Body of pancreas (tissue), 4 donors: ENCODE data around the gene API5. TPM values are rescaled to one million over a fixed set of nuclear protein-coding genes. Genes with fewer than 3 reads are reported as not detected.

ENCODE experiments used
- ATAC-seq: fragments of 150-250 bp; one replicate; pipeline ENCODE4 v1.9.1; 2016
- DNase-seq, 4 donors: peaks; one replicate each; pipeline ENCODE4 v3.0.0-alpha.2; 2019
- H3K27ac ChIP-seq, 4 donors: fragments of 200-600 bp; sonication (generic); 1 replicate in 3 of 4; 2 replicates in 1 of 4; pipeline versions ENCODE4 v1.5.1 to v1.6.1; 2016 to 2019; ENCODE audit warnings: mild to moderate bottlenecking in 1 of 4, mixed read lengths in 1 of 4, moderate library complexity in 1 of 4
- H3K27me3 ChIP-seq, 2 donors: fragments of 200-600 bp; sonication (generic); one replicate each; pipeline ENCODE4 v1.6.0; 2016; ENCODE audit warnings: mild to moderate bottlenecking in 1 of 2
- H3K36me3 ChIP-seq, 2 donors: fragments of 200-600 bp; sonication (generic); replicated peaks in 1 of 2; 2 replicates each; pipeline ENCODE4 v1.5.1; 2016; ENCODE audit warnings: low read depth in 2 of 2; ENCODE audit not compliant: insufficient read depth in 1 of 2
- H3K4me1 ChIP-seq: fragments of 200-600 bp; sonication (generic); one replicate; pipeline ENCODE4 v1.6.0; 2016
- H3K4me3 ChIP-seq, 2 donors: fragments of 200-600 bp; sonication (generic); 1 replicate in 1 of 2; 2 replicates in 1 of 2; pipeline ENCODE4 v1.5.1; 2016 to 2019
- H3K9me3 ChIP-seq, 3 donors: fragments of 200-600 bp; sonication (generic); 1 replicate in 2 of 3; 2 replicates in 1 of 3; pipeline ENCODE4 v1.5.1; 2016
- POLR2A ChIP-seq, 3 donors: fragments of 450-650 bp; IDR thresholded peaks; one replicate each; pipeline ENCODE4 v1.6.1; 2016; ENCODE audit warnings: antibody characterized with exemption in 3 of 3, mild to moderate bottlenecking in 2 of 3
- WGBS, 2 donors: methylation state at CpG; one replicate each; pipeline ENCODE4 v1.1.5; 2017; 5-methylcytosine and 5-hydroxymethylcytosine counted together
- intact Hi-C: fragments of 100-400 bp; cut with DNase I; formaldehyde crosslinking; loops from one replicate; pipeline ENCODE4 v1.15.1; 2023
- total RNA-seq, 2 donors: library from RNA; depleted of rRNA; stranded (reverse); fragments of >200 nt; gene quantifications; one replicate each; pipeline ENCODE4 v1.1.0, GENCODE V29; 2016
- TF ChIP-seq, protein P1 (sequence below), 7 experiments: fragments of 450-650 bp in 4 of 7; fragments of 200-600 bp in 3 of 7; sonication (generic) in 3 of 7; IDR thresholded peaks; one replicate each; pipeline ENCODE4 v1.5.1; 2016 to 2019; ENCODE audit warnings: antibody characterized with exemption in 7 of 7

The API5 gene
- total RNA-seq, 2 donors from 2014 or later = 32.7 to 45.8 TPM

DNA sequence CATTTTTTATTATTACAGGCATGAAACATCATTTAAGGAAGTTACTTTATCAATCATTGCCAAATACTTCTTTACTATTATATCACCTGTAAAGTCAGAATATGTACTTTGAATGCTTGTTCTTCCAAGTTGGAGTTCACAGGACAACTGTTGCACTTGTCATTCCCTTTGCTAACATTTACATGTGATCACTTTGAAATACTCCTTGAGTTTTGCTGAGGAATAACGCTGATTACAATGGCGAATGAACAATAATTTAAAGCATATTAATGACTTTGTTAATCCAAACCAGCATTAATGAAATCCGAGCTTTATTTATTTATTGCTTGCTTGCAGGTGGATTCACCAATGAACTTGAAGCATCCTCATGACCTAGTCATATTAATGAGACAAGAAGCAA lies 67.1 kb downstream of the API5 start:
- Histone ChIP-seq H3K4me1 (peaks cover 31% of the 10 kb centered on the region), H3K27ac (no peak overlapping the region), H3K4me3 (no peak overlapping the region), H3K27me3 (no peaks in the 10 kb centered on the region), H3K36me3 (no peaks in the 10 kb centered on the region), H3K9me3 (no peaks in the 10 kb centered on the region)
- TF ChIP-seq, protein P1, sequence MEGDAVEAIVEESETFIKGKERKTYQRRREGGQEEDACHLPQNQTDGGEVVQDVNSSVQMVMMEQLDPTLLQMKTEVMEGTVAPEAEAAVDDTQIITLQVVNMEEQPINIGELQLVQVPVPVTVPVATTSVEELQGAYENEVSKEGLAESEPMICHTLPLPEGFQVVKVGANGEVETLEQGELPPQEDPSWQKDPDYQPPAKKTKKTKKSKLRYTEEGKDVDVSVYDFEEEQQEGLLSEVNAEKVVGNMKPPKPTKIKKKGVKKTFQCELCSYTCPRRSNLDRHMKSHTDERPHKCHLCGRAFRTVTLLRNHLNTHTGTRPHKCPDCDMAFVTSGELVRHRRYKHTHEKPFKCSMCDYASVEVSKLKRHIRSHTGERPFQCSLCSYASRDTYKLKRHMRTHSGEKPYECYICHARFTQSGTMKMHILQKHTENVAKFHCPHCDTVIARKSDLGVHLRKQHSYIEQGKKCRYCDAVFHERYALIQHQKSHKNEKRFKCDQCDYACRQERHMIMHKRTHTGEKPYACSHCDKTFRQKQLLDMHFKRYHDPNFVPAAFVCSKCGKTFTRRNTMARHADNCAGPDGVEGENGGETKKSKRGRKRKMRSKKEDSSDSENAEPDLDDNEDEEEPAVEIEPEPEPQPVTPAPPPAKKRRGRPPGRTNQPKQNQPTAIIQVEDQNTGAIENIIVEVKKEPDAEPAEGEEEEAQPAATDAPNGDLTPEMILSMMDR (IDR thresholded peaks at IDR 0.05) = no peak
- TF ChIP-seq POLR2A (IDR thresholded peaks at IDR 0.05) = no peak
- no peak for ATAC-seq
- no peak for DNase-seq
- intact Hi-C loops = no loop called here
- 79 to 89% methylated on average over 3 of the region's 3 CpGs for WGBS, 2 donors

DNA sequence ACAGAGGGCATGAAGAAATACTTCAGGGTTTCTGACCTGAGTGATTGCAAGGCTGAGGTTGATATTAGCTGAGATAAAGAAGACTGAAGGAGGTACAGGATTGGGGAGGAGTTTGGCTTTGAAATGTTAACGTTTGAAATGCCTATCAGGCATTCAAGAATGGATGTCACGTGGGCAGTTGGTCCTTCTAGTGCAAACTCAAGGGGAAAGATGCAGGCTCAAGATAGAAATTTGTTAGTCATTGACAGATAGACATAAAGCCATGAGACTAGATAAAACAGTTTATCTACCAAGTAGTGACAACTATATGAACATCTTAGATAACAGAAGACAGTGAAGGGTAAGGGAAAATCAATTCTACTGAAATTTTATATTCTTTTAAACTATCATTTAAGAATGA lies 70.0 kb downstream of the API5 start:
- 56 to 58% methylated on average over 2 of the region's 2 CpGs for WGBS, 2 donors

DNA sequence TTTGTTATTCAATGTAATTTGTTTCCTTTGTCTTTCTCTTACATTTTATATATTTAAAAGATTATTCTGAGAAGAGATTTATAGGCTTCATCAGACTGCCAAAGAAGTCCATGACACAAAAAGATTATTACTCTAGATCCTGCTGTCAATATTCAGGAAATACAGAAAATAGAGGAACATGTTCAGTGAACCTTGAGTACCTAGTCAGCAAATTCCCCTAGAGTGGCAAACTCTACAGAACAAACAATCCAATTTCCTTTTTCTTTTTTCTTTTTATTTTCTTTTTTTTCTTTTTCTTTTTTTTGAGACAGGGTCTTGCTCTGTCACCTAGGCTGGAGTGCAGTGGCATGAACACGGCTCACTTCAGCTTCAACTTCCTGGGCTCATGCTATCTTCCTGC lies 70.8 kb downstream of the API5 start:
- Histone ChIP-seq H3K4me1 (peaks cover 16% of the 10 kb centered on the region), H3K27me3 (no peaks in the 10 kb centered on the region), H3K27ac (no peak overlapping the region), H3K9me3 (no peaks in the 10 kb centered on the region), H3K36me3 (no peaks in the 10 kb centered on the region), H3K4me3 (no peak overlapping the region)
- intact Hi-C loops = no loop called here
- DNase-seq (no peak), ATAC-seq (no peak)
- 93 to 100% methylated on average over 1 of the region's 1 CpG for WGBS, 2 donors
- TF ChIP-seq, protein P1 (IDR thresholded peaks at IDR 0.05) = no peak
- TF ChIP-seq POLR2A (IDR thresholded peaks at IDR 0.05) = no peak

More for the DNA sequence above, 70.0 kb downstream of the API5 start:
- Histone ChIP-seq H3K4me3 (no peak overlapping the region), H3K4me1 (peaks cover 24% of the 10 kb centered on the region), H3K27me3 (no peaks in the 10 kb centered on the region), H3K9me3 (no peaks in the 10 kb centered on the region), H3K36me3 (no peaks in the 10 kb centered on the region), H3K27ac (no peak overlapping the region)
- intact Hi-C loops = no loop called here
- no peak for ATAC-seq
- no peak for DNase-seq
- TF ChIP-seq, protein P1 (IDR thresholded peaks at IDR 0.05) = no peak
- TF ChIP-seq POLR2A (IDR thresholded peaks at IDR 0.05) = no peak

DNA sequence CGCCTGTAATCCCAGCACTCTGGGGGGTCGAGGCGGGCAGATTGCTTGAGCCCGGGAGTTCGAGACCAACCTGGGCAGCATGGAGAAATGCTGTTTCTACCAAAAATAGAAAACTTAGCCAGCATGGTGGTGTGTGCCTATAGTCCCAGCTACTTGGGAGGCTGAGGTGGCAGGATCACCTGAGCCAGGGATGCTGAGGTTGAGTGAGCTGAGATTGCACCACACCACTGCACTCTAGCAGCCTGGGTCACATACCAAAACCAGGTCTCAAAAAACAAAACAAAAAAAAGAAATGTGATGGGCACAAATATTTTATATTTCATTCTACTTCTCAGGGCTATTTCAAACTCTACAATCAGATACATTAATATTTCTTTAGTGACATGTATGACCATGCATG lies 72.6 kb downstream of the API5 start:
- ATAC-seq (no peak), DNase-seq (no peak)
- no peaks in the 10 kb centered on the region for H3K4me1 ChIP-seq
- H3K27ac ChIP-seq = no peak overlapping the region
- TF ChIP-seq POLR2A (IDR thresholded peaks at IDR 0.05) = no peak
- H3K4me3 ChIP-seq = no peak overlapping the region
- H3K9me3 ChIP-seq = no peaks in the 10 kb centered on the region
- intact Hi-C loops = no loop called here
- no peaks in the 10 kb centered on the region for H3K36me3 ChIP-seq
- WGBS, 2 donors = 98 to 99% methylated on average over 5 of the region's 5 CpGs
- H3K27me3 ChIP-seq = no peaks in the 10 kb centered on the region

DNA sequence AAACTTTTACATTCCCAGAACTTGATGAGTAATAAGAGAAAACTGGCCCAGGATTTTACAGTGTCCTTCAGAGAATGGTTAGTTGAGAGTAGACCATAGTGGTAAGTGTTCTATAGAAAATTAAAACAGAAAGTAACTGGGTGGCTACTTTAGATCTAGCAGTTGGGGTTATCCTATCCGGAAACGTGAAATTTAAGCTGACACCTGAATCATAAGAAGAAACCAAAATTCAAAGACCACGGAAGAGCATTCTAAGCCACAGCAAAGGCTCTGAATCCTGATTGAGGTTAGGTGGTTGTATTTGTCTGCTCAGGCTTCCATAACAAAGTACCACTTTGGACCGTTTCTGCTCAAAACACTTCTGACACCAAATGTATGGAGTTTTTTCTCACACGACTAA lies 80.9 kb downstream of the API5 start:
- no peak for ATAC-seq
- Histone ChIP-seq H3K27ac (no peak overlapping the region), H3K27me3 (no peaks in the 10 kb centered on the region), H3K4me3 (no peak overlapping the region), H3K36me3 (peaks cover 0 to 8% of the 10 kb centered on the region in 2 donors), H3K9me3 (no peaks in the 10 kb centered on the region), H3K4me1 (peaks cover 14% of the 10 kb centered on the region)
- 84 to 98% methylated on average over 5 of the region's 5 CpGs for WGBS, 2 donors
- DNase-seq = no peak
- TF ChIP-seq, protein P1 (IDR thresholded peaks at IDR 0.05) = no peak
- no peak for TF ChIP-seq POLR2A (IDR thresholded peaks at IDR 0.05)
- intact Hi-C loops = no loop called here
